DND-41 (cell line): ENCODE measurements around the gene PHLDB2.

Experiments
- ATAC-seq: fragments of 200-7000 bp; cut with Tn5 transposase; 3 replicates; pipeline ENCODE4 v1.9.1; 2021; ENCODE audit warnings: low read depth; ENCODE audit not compliant: insufficient read depth
- DNase-seq: peaks from one replicate; pipeline ENCODE4 v3.0.0-alpha.2; 2020
- H2AFZ ChIP-seq: 2 replicates; pipeline ENCODE4 v1.6.0; 2012; ENCODE audit warnings: low read depth, low read length
- H3K27ac ChIP-seq: 2 replicates; pipeline ENCODE4 v1.5.1; 2012; ENCODE audit warnings: low read length, inconsistent platforms
- H3K27me3 ChIP-seq: fragments of 200-600 bp; sonication (generic); 2 replicates; pipeline ENCODE4 v1.6.0; 2012; ENCODE audit warnings: low read length, mild to moderate bottlenecking, inconsistent platforms; ENCODE audit not compliant: insufficient read depth, poor library complexity
- H3K36me3 ChIP-seq: 2 replicates; pipeline ENCODE4 v1.5.1; 2012; ENCODE audit warnings: low read length, inconsistent platforms; ENCODE audit not compliant: insufficient read depth
- H3K4me1 ChIP-seq: 2 replicates; pipeline ENCODE4 v1.5.1; 2012; ENCODE audit warnings: mild to moderate bottlenecking, low read length; ENCODE audit not compliant: insufficient read depth
- H3K4me2 ChIP-seq: 2 replicates; pipeline ENCODE4 v1.6.0; 2012; ENCODE audit warnings: mild to moderate bottlenecking, moderate library complexity, low read length, inconsistent platforms; ENCODE audit not compliant: insufficient read depth
- H3K4me3 ChIP-seq, 2 experiments: fragments of 200-600 bp in 1 of 2; shearing (Covaris generic) in 1 of 2; 2 replicates each; pipeline ENCODE4 v1.5.1; 2012 to 2016; ENCODE audit warnings: inconsistent platforms in 2 of 2, low read length in 2 of 2, mild to moderate bottlenecking in 2 of 2, low read depth in 1 of 2, moderate library complexity in 1 of 2
- H3K79me2 ChIP-seq: 2 replicates; pipeline ENCODE4 v1.6.0; 2012; ENCODE audit warnings: low read length, inconsistent platforms; ENCODE audit not compliant: insufficient read depth
- H3K9ac ChIP-seq: 2 replicates; pipeline ENCODE4 v1.6.0; 2012; ENCODE audit warnings: low read depth, mild to moderate bottlenecking, inconsistent platforms, low read length, moderate library complexity
- H3K9me3 ChIP-seq: 2 replicates; pipeline ENCODE4 v1.5.1; 2012; ENCODE audit warnings: low read length, moderate library complexity, mild to moderate bottlenecking, inconsistent platforms; ENCODE audit not compliant: insufficient read depth, severe bottlenecking
- H4K20me1 ChIP-seq: 2 replicates; pipeline ENCODE4 v1.6.0; 2012; ENCODE audit warnings: low read length; ENCODE audit not compliant: insufficient read depth
- CTCF ChIP-seq: IDR thresholded peaks from 2 replicates; pipeline ENCODE4 v1.5.1; 2012; ENCODE audit warnings: borderline replicate concordance, low read length, moderate library complexity, mild to moderate bottlenecking; ENCODE audit not compliant: poor library complexity, severe bottlenecking; ENCODE audit errors: extremely low read depth
- EZH2 ChIP-seq: IDR thresholded peaks from 3 replicates; pipeline ENCODE4 v1.6.1; 2012; ENCODE audit warnings: borderline replicate concordance, low read depth, mild to moderate bottlenecking, moderate library complexity, low read length, inconsistent platforms; ENCODE audit not compliant: severe bottlenecking

Gene PHLDB2

GRCh38 chr3:111859974-111860859, 1.2 kb downstream of the PHLDB2 start:
- H3K9me3 ChIP-seq = no peaks in the 10 kb centered on the region
- H3K9ac ChIP-seq = peak overlapping the region; percentile 48
- H3K27me3 ChIP-seq = peaks cover 29% of the 10 kb centered on the region
- peak; percentile 67 for DNase-seq
- H3K4me2 ChIP-seq = peak overlapping the region; percentile 95
- ATAC-seq = peak; percentile 55
- peak overlapping the region; percentile 35 to 61; a peak in 3 of 4 replicates for H3K4me3 ChIP-seq
- no peaks in the 10 kb centered on the region for H3K36me3 ChIP-seq
- H3K27ac ChIP-seq = peak overlapping the region; percentile 9; the same call in 1 of the 2 replicates
- peak overlapping the region; percentile 73 for H2AFZ ChIP-seq
- H4K20me1 ChIP-seq = no peaks in the 10 kb centered on the region
- TF ChIP-seq CTCF (peak; percentile 49), EZH2 (no peak)
- no peaks in the 10 kb centered on the region for H3K79me2 ChIP-seq
- peaks cover 24% of the 10 kb centered on the region for H3K4me1 ChIP-seq

DNA sequence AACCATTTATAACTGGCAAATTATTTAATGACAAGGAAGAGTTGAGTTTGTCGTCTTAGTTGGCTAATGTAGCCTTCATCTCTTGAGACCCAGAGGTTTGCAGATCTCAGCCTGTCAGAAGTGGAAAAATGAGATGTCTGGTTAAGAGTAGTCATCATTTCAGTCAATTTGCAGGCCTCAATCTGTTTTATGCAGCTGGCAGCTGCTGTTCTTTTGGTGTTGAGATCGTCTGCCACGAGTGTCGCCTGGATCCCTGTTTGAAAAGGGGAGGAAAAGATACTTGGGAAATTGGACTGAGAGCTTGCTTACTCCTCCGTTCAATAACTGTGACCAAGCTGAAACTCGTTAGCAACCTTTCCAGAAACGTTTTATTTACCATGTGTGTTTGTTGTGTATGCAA, 2.3 kb downstream of the PHLDB2 start:
- H3K4me3 ChIP-seq = no peak overlapping the region
- peaks cover 24% of the 10 kb centered on the region for H3K4me1 ChIP-seq
- no peaks in the 10 kb centered on the region for H3K79me2 ChIP-seq
- TF ChIP-seq EZH2 = no peak
- TF ChIP-seq CTCF = no peak
- H4K20me1 ChIP-seq = no peaks in the 10 kb centered on the region
- DNase-seq (no peak), ATAC-seq (no peak)
- no peak overlapping the region for H3K9ac ChIP-seq
- no peak overlapping the region for H3K4me2 ChIP-seq
- peaks cover 29% of the 10 kb centered on the region for H3K27me3 ChIP-seq
- H3K36me3 ChIP-seq = no peaks in the 10 kb centered on the region
- no peaks in the 10 kb centered on the region for H3K9me3 ChIP-seq
- no peak overlapping the region for H3K27ac ChIP-seq
- H2AFZ ChIP-seq = no peak overlapping the region

DNA sequence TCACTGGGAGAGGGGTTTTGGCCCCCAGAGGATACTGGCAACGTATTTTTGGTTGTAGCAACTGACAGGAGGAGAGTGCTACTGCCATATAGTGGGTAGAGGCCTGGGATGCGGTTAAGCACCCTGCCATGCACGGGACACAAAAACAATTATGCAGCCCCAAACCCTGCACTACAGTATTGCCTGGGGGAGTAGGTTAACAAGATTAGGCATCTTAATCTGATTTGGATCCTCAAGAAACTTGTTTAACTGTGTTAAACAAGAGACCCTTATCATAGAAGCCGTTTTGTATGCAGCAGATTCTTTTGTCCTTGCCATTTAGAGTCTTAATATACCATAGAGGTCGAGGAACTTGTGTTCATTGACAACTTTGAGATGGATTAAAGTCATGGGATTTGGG, 3.4 kb downstream of the PHLDB2 start:
- H3K27me3 ChIP-seq = peaks cover 29% of the 10 kb centered on the region
- no peak for ATAC-seq
- H3K27ac ChIP-seq = no peak overlapping the region
- H3K9ac ChIP-seq = no peak overlapping the region
- H3K4me2 ChIP-seq = no peak overlapping the region
- no peak overlapping the region for H3K4me3 ChIP-seq
- no peak for DNase-seq
- no peaks in the 10 kb centered on the region for H4K20me1 ChIP-seq
- TF ChIP-seq EZH2 (no peak), CTCF (no peak)
- no peaks in the 10 kb centered on the region for H3K79me2 ChIP-seq
- H2AFZ ChIP-seq = no peak overlapping the region
- H3K36me3 ChIP-seq = no peaks in the 10 kb centered on the region
- H3K4me1 ChIP-seq = peaks cover 24% of the 10 kb centered on the region
- H3K9me3 ChIP-seq = no peaks in the 10 kb centered on the region
